ENCODE results near the gene GPC6. TPM values are rescaled to one million over a fixed set of nuclear protein-coding genes. Genes with fewer than 3 reads are reported as not detected.
A peak's percentile ranks its signal among the peaks of the same experiment; 100 is the strongest.

Gene GPC6
- polyA plus RNA-seq, 1 of the 3 experiments (the other 2 are of a cell fraction): 6.7 TPM

GRCh38 chr13:93325303-93326233, 99.0 kb downstream of the GPC6 start:
- ChIA-PET POLR2A (no interaction called here), CTCF (interaction anchor here (0.9 to 1.6 kb wide), 3 partner anchors 10 to 97 kb away, joined by 3 to 4 read pairs (median 3); no protein-coding TSS in a partner anchor)
- no peak overlapping the region for H3K9ac ChIP-seq
- peak; percentile 42 for DNase-seq
- 23% methylated on average over 1 of the region's 1 CpG for WGBS (ENCODE audit: low lambda C conversion rate)
- peaks cover 8 to 20% of the 10 kb centered on the region in 2 experiments; a peak in 3 of 4 replicates for H3K4me1 ChIP-seq (ENCODE audit: control insufficient read depth in 1 of 2, insufficient read depth in 2 of 2, low read depth in 1 of 2, low read length in 1 of 2)
- no peaks in the 10 kb centered on the region for H3K9me3 ChIP-seq
- no peak overlapping the region for H3K4me3 ChIP-seq (ENCODE audit: low read depth in 2 of 2, low read length in 1 of 2)
- H2AFZ ChIP-seq (ENCODE audit: low read depth): no peak overlapping the region
- no peaks in the 10 kb centered on the region; the same call in 1 of the 2 replicates for H3K79me2 ChIP-seq (ENCODE audit: insufficient read depth)
- H3K36me3 ChIP-seq (replicated peaks in 1 of 2; ENCODE audit: control insufficient read depth in 1 of 2, insufficient read depth in 2 of 2, low read length in 1 of 2): no peaks in the 10 kb centered on the region
- peak overlapping the region in 1 of 2 experiments; percentile 63; a peak in 2 of 4 replicates for H3K27ac ChIP-seq (ENCODE audit: low read depth in 2 of 2, low read length in 1 of 2)
- H3K9me2 ChIP-seq: no peaks in the 10 kb centered on the region
- H3K27me3 ChIP-seq (ENCODE audit: insufficient read depth): no peaks in the 10 kb centered on the region
- H3K4me2 ChIP-seq: no peak overlapping the region
- no peaks in the 10 kb centered on the region for H3F3A ChIP-seq (replicated peaks; ENCODE audit: insufficient read depth)
- no peaks in the 10 kb centered on the region for H4K20me1 ChIP-seq (ENCODE audit: insufficient read depth)
- no peak for TF ChIP-seq PBX3 (IDR thresholded peaks at IDR 0.05)
- TF ChIP-seq ELF1 (IDR thresholded peaks at IDR 0.05): no peak
- no peak for TF ChIP-seq NRF1 (IDR thresholded peaks at IDR 0.05; ENCODE audit: low read depth, low read length)
- no peak for TF ChIP-seq FOSL2 (IDR thresholded peaks at IDR 0.05; ENCODE audit: borderline replicate concordance, low read depth)
- no peak for TF ChIP-seq RFX5 (IDR thresholded peaks at IDR 0.05; ENCODE audit: low read length)
- TF ChIP-seq IRF3 (IDR thresholded peaks at IDR 0.05; ENCODE audit: low read depth, low read length): no peak
- no peak for TF ChIP-seq ZBTB33 (IDR thresholded peaks at IDR 0.05; ENCODE audit: borderline replicate concordance, low read depth)
- TF ChIP-seq TAF1 (IDR thresholded peaks at IDR 0.05; ENCODE audit: borderline replicate concordance, low read depth, low read length): no peak
- peak in 1 of 2 experiments; percentile 78; a peak in 1 of 4 replicates for TF ChIP-seq EP300 (IDR thresholded peaks at IDR 0.05; ENCODE audit: borderline replicate concordance in 1 of 2, low read depth in 1 of 2, low read length in 1 of 2)
- TF ChIP-seq TCF12 (IDR thresholded peaks at IDR 0.05): no peak
- peak; percentile 35 for TF ChIP-seq GATA2 (CRISPR knock-in tag; IDR thresholded peaks at IDR 0.05)
- TF ChIP-seq CTCF (IDR thresholded peaks at IDR 0.05): no peak
- TF ChIP-seq MEF2A (IDR thresholded peaks at IDR 0.05; ENCODE audit: borderline replicate concordance, low read depth): no peak
- TF ChIP-seq SIN3A (IDR thresholded peaks at IDR 0.05; ENCODE audit: borderline replicate concordance, low read depth, low read length): no peak
- TF ChIP-seq YY1 (IDR thresholded peaks at IDR 0.05; ENCODE audit: low read depth): no peak
- no peak for TF ChIP-seq REST (IDR thresholded peaks at IDR 0.05; ENCODE audit: low read depth, low read length)
- no peak for TF ChIP-seq NFIC (IDR thresholded peaks at IDR 0.05; ENCODE audit: borderline replicate concordance)
- no peak for TF ChIP-seq USF2 (IDR thresholded peaks at IDR 0.05; ENCODE audit: borderline replicate concordance, low read depth, low read length)
- TF ChIP-seq RCOR1 (IDR thresholded peaks at IDR 0.05; ENCODE audit: low read length): peak; percentile 65; the same call in 1 of the 2 replicates
- no peak for TF ChIP-seq FOXM1 (IDR thresholded peaks at IDR 0.05; ENCODE audit: low read depth)
- peak; percentile 36 for TF ChIP-seq CHD2 (IDR thresholded peaks at IDR 0.05; ENCODE audit: low read length, partially characterized antibody)
